Activated CD4-positive, alpha-beta T cell treated with anti-CD3 and anti-CD28 coated beads, Interleukin-2, Interleukin-4, amounts not matched to agents 100 ng/mL and 50 ng/mL, durations not matched to agents 16 hours and 8 hours (primary cell): ENCODE measurements around the gene SCP2.

Experiments
- DNase-seq: peaks from one replicate; pipeline ENCODE4 v3.0.0-alpha.2; 2020; ENCODE audit warnings: low spot score

The SCP2 gene

GRCh38 chr1:53068314-53069099, 141.4 kb downstream of the SCP2 start:
- DNase-seq: no peak

- DNase-seq: no peak
Observed at GRCh38 chr1:53069265-53069662, 142.2 kb downstream of the SCP2 start.

GRCh38 chr1:53069663-53070327, 142.7 kb downstream of the SCP2 start:
- DNase-seq: no peak

- DNase-seq: no peak
Observed at GRCh38 chr1:53070621-53071020, 143.5 kb downstream of the SCP2 start.

DNA sequence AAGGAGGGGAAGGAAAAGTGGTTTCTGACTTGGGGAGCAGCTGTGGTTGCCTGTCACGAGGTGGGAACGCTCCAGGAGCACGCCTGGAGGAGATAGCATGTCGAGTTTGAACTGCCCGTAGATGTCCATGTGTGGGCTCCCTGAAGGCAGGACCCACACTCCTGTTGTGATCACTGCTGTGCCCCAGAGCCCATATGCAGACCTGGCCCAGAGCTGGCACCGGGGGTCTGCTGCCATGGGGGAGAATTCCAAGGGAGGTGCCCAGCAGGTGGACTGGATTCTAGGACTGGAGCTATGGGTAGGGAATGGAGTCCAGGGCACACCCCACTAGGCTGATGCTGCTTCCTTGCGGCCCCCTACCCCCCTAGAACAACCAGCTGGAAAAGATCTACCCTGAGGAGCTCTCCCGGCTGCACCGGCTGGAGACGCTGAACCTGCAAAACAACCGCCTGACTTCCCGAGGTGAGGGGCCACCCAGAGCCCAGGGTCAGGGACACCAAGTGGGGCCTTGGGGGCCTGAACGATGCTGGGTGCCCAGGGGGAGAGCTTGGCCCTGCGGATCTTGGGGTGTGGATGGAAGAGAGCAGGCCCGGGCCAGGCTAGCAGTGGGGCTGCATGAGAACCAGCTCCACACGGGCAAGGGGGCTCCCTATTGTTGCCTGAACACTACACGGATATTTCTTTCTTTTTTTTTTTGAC, 144.2 kb downstream of the SCP2 start:
- DNase-seq: no peak

DNA sequence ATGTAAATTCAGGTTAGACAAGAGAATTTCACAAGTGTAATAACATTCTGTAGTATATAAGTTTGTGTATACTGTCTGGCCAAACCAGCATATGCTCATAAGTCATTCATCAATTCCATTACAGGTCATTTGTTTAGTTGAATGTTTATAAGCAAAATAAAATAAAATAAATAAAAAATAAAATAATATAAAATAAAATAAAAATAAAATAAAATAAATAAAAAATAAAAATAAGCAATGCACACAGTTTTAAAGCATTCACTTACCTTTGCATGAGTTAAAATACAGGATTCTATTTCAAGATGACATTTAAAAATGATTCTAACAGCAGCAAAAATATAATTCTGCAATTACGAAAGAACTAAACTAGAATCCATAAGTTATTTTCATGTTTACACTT, 144.8 kb downstream of the SCP2 start:
- DNase-seq: no peak

DNA sequence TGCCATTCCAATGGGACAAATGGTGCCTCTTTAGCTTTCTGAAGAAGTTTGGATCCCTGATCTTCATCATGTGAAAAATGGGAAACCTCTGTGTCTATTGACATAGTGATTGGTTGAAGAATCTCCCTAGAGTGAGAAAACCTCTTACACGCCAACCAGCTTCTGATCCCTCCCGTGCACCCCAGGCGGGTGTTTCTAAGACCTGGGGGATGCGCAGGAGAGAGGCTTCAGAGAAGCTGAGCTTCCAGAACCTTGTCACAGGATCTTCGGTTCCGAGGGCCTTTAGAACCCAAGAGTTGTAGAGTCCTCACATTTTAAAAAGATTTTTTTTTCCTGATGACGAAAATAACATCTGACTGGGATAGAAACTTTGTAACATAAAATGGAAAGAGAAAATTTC, 146.2 kb downstream of the SCP2 start:
- DNase-seq: no peak

DNA sequence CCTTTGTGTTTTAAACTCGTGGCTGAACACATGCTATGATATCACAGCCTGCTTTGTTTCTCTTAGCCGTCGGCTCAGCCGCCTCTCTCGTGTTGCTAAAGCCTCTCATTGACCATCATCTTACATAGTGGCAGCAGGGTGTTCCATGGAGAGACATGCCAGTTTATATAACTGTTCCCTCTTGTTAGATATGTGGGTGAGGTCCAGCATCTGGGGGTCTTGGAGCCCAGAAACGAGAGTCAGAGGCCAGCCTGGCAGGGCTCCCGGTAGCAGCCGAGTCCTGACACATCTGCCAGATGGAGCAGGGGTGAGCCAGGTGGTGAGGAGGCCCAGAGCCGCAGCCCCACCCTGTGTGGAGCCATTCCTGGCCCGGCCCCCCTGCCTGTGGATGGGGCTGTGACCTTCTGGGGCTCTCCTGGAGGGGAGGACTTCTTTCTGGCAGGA, 146.8 kb downstream of the SCP2 start:
- no peak for DNase-seq

- DNase-seq: no peak
Observed at GRCh38 chr1:53074313-53075154, 147.5 kb downstream of the SCP2 start.

DNA sequence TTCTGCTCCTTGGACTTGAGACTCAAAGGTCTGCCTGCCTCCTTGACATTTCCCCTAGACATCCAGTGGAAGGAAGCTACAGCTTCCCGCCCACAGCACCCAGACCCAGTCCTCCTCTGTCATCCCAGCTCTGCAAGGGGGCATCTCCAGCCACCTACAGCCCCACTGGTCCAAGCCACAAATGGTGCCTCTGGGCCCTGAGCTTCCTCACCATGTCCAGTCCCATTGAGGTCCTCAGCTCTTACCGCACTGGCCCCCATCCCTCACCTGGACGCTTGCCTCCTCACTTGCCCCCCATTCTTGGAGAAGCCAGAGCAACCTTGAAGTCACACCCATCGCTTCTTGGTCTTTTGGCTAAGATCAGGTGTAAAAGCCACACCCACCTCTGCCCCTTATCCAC, 148.1 kb downstream of the SCP2 start:
- no peak for DNase-seq

GRCh38 chr1:53075761-53076163, 148.7 kb downstream of the SCP2 start:
- DNase-seq: no peak

- DNase-seq: no peak
Observed at GRCh38 chr1:53076165-53076564, 149.1 kb downstream of the SCP2 start.

GRCh38 chr1:53076721-53077598, 149.9 kb downstream of the SCP2 start:
- no peak for DNase-seq

DNA sequence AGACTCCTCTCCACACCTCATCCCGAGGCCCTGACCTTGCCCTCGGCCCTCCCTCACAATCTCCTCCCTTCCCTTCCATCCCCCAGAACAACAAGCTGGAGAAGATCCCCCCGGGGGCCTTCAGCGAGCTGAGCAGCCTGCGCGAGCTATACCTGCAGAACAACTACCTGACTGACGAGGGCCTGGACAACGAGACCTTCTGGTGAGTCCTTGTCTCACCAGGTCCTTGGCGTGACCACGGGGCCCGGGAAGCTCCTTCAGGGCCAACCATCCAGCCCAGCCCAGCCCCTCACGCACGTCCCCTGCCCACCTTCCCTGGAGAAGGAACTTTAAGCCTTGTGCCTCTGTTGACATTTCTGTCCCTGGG, 150.5 kb downstream of the SCP2 start:
- no peak for DNase-seq

DNA sequence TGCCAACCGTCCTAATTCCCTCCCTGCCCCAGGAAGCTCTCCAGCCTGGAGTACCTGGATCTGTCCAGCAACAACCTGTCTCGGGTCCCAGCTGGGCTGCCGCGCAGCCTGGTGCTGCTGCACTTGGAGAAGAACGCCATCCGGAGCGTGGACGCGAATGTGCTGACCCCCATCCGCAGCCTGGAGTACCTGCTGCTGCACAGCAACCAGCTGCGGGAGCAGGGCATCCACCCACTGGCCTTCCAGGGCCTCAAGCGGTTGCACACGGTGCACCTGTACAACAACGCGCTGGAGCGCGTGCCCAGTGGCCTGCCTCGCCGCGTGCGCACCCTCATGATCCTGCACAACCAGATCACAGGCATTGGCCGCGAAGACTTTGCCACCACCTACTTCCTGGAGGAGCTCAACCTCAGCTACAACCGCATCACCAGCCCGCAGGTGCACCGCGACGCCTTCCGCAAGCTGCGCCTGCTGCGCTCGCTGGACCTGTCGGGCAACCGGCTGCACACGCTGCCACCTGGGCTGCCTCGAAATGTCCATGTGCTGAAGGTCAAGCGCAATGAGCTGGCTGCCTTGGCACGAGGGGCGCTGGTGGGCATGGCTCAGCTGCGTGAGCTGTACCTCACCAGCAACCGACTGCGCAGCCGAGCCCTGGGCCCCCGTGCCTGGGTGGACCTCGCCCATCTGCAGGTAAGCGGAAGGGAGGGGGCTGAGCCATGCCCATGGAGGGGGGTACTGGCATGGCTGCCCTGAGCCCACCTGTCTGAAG, 151.4 kb downstream of the SCP2 start:
- no peak for DNase-seq

DNA sequence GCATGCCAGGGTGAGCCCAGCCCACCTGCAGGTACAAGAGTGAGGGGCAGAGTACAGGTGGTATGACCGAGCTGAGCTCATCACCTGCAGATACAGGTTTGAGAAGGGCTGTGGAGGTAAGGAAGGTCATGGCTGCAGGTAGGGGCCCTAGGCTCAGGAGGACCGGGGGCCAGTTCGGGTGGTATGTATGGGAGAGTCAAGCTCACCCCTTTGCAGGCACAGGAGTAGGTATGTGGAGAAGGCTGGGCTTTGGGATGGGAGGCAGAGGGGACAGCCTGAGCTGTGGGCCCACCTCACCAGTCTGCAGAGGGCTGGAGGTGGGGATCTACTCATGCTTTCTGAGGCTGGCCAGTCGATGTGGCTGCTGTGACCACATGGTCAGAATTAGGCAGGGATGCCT, 152.2 kb downstream of the SCP2 start:
- no peak for DNase-seq

- no peak for DNase-seq
Observed at GRCh38 chr1:53080041-53080440, 153.0 kb downstream of the SCP2 start.

DNA sequence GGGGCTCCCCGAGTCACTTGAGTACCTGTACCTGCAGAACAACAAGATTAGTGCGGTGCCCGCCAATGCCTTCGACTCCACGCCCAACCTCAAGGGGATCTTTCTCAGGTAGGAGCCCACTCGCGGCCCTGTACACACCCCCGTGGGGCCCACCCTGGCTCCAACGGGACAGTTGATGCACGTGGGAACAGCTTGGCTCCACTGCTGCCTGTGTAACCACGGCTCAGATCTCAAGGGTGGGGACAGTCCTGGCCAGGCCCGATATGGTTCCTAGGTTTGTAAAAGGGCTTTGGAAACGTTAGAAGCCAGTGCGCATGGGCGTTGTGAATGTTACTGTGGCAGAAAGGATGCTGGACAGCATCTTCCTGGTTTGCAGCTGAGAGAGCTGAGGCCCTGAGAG, 153.7 kb downstream of the SCP2 start:
- DNase-seq: no peak

GRCh38 chr1:53081384-53082066, 154.4 kb downstream of the SCP2 start:
- no peak for DNase-seq
